Ascending aorta (tissue), 2 donors: ENCODE results near the gene RANBP3. TPM values are rescaled to one million over a fixed set of nuclear protein-coding genes. Genes with fewer than 3 reads are reported as not detected.

Experiments
- DNase-seq, 2 donors: peaks; one replicate each; pipeline ENCODE4 v3.0.0-alpha.2; 2019; ENCODE audit warnings: low spot score in 2 of 2
- H3K27ac ChIP-seq, 2 donors: fragments of 200-600 bp; sonication (generic); one replicate each; pipeline ENCODE4 v1.5.1; 2016 to 2017; ENCODE audit warnings: mild to moderate bottlenecking in 1 of 2
- H3K27me3 ChIP-seq: fragments of 200-600 bp; sonication (generic); one replicate; pipeline ENCODE4 v1.5.1; 2017
- H3K36me3 ChIP-seq, 2 donors: fragments of 200-600 bp; sonication (generic); one replicate each; pipeline ENCODE4 v1.5.1; 2016
- H3K4me1 ChIP-seq, 2 donors: fragments of 200-600 bp; sonication (generic); one replicate each; pipeline ENCODE4 v1.5.1; 2016 to 2017; ENCODE audit warnings: mild to moderate bottlenecking in 1 of 2
- H3K4me3 ChIP-seq, 2 donors: fragments of 200-600 bp; sonication (generic); one replicate each; pipeline ENCODE4 v1.5.1; 2016 to 2017; ENCODE audit warnings: mild to moderate bottlenecking in 1 of 2
- H3K9me3 ChIP-seq, 2 donors: fragments of 200-600 bp; sonication (generic); one replicate each; pipeline ENCODE4 v1.5.1; 2016
- intact Hi-C: fragments of 100-400 bp; cut with DNase I; formaldehyde crosslinking; loops from one replicate; pipeline ENCODE4 v1.15.1; 2023
- total RNA-seq: library from RNA; depleted of rRNA; stranded (reverse); fragments of >200 nt; gene quantifications from one replicate; pipeline ENCODE4 v1.1.0, GENCODE V29; 2016
- TF ChIP-seq, protein P1 (sequence below), 3 experiments: fragments of 200-600 bp in 2 of 3; fragments of 450-650 bp in 1 of 3; sonication (generic) in 2 of 3; IDR thresholded peaks; one replicate each; pipeline ENCODE4 v1.5.1; 2016 to 2019; ENCODE audit warnings: antibody characterized with exemption in 3 of 3, mild to moderate bottlenecking in 1 of 3, moderate library complexity in 1 of 3

The RANBP3 gene
- total RNA-seq, 1 donor from 2014 or later: 48.0 TPM

DNA sequence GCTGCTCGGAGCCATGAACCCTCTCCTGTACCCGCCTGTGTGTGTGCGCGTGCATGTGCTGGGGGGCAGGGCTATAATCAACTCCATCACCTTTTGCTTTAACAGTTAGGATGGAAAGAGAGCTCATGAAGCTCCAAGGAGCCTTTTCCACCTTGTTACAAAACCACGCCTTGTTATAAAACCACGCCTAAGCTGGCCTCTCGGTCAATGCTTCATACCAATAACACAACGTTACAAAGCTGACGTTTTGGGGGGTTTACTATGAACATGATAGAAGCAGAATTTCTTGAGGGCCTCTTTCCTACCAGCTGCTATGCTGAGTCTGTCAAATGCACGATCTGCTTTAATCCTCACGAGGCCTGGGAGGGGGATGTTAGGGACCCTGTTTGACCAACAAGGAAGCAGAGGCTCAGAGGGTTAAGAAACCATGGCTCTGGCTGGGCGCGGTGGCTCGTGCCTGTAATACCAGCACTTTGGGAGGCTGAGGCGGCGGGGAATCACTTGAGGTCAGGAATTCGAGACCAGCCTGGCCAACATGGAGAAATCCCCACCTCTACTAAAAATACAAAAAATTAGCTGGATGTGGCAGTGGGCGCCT lies 52.0 kb downstream of the RANBP3 start:
- Histone ChIP-seq H3K36me3 (peaks cover 91 to 100% of the 10 kb centered on the region in 2 donors), H3K27ac (peak overlapping the region; percentile 41 to 70)

DNA sequence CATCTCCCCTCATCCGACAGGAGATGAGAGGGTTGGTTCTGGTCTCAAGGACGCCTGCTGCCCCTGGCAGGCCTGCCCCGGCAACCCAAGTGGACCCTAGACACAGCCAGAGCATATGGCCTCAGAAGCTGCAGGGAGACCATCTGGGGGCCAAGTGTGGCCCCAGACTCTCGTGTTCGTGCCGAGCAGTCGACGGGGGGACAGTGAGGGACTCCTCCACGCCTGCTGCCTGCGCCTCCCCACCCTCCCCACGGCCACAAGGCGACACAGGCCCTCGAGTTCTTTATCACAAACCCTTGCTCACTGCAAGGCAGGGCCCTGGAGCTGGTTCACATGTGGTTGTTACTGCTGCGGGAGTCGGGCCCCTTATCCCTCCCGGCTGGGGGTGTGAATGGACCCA lies 54.6 kb downstream of the RANBP3 start:
- H3K36me3 ChIP-seq: peaks cover 94 to 100% of the 10 kb centered on the region in 2 donors
- H3K27me3 ChIP-seq: no peaks in the 10 kb centered on the region
- intact Hi-C loops: no loop called here
- H3K27ac ChIP-seq: no peak overlapping the region
- H3K4me1 ChIP-seq: peaks cover 0 to 14% of the 10 kb centered on the region in 2 donors
- H3K9me3 ChIP-seq: no peaks in the 10 kb centered on the region
- DNase-seq: no peak
- TF ChIP-seq, protein P1, sequence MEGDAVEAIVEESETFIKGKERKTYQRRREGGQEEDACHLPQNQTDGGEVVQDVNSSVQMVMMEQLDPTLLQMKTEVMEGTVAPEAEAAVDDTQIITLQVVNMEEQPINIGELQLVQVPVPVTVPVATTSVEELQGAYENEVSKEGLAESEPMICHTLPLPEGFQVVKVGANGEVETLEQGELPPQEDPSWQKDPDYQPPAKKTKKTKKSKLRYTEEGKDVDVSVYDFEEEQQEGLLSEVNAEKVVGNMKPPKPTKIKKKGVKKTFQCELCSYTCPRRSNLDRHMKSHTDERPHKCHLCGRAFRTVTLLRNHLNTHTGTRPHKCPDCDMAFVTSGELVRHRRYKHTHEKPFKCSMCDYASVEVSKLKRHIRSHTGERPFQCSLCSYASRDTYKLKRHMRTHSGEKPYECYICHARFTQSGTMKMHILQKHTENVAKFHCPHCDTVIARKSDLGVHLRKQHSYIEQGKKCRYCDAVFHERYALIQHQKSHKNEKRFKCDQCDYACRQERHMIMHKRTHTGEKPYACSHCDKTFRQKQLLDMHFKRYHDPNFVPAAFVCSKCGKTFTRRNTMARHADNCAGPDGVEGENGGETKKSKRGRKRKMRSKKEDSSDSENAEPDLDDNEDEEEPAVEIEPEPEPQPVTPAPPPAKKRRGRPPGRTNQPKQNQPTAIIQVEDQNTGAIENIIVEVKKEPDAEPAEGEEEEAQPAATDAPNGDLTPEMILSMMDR (IDR thresholded peaks at IDR 0.05): no peak
- no peak overlapping the region for H3K4me3 ChIP-seq

More for the DNA sequence above, 52.0 kb downstream of the RANBP3 start:
- no peaks in the 10 kb centered on the region for H3K9me3 ChIP-seq
- peaks cover 0 to 14% of the 10 kb centered on the region in 2 donors for H3K4me1 ChIP-seq
- no peak overlapping the region for H3K4me3 ChIP-seq
- H3K27me3 ChIP-seq: no peaks in the 10 kb centered on the region
- intact Hi-C loops: no loop called here
- TF ChIP-seq, protein P1 (IDR thresholded peaks at IDR 0.05): no peak
- no peak for DNase-seq

DNA sequence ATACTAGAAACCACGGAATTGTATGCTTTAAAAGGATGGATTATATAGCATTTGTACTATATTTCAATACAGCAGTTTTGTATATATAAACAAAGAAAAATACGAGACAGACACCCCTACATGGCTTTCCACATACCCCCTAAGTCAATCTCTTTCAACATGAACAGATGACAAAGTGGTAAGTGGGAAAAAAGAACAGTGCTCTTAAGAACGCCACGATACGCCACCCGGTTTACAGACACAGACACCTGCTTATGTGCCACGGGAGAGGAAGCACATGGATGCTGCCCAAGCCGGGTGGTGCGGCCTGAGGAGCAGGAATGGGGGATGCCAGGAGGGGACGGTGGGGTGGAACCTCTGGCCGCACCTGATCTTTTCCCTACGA lies 55.8 kb downstream of the RANBP3 start:
- Histone ChIP-seq H3K27me3 (no peaks in the 10 kb centered on the region), H3K9me3 (no peaks in the 10 kb centered on the region), H3K36me3 (peaks cover 95 to 100% of the 10 kb centered on the region in 2 donors), H3K27ac (no peak overlapping the region), H3K4me1 (peaks cover 0 to 10% of the 10 kb centered on the region in 2 donors), H3K4me3 (no peak overlapping the region)
- TF ChIP-seq, protein P1 (IDR thresholded peaks at IDR 0.05): no peak
- DNase-seq: no peak
- intact Hi-C loops: no loop called here

DNA sequence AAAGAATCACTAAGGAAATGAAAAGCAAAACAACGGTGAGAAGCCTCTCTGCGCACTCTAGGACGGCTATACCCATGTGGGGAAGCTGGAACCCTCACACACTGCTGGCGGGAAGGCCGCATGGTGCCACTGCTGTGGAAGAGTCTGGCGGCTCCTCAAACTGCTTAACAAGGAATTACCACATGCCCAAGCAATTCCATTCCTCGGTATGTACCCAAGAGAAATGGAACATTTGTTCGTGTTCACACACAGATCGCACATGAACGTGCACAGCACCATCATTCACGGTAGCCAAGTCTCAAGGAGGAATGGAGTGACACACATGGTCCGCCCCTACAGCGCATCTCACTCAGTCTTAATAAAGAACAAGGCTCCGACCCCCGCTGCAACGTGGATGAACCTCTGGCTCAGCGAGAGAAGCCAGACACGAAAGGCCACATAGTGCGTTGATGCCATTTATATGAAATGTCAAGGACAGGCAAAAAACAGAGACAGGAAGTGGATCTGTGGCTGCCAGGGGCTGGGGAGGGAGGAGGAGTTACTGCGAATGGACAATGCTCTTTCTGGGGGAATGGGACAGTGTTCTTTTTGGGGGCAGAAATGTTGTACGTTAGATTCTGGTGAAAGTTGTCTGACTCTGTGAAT lies 56.3 kb downstream of the RANBP3 start:
- no peak overlapping the region for H3K27ac ChIP-seq

DNA sequence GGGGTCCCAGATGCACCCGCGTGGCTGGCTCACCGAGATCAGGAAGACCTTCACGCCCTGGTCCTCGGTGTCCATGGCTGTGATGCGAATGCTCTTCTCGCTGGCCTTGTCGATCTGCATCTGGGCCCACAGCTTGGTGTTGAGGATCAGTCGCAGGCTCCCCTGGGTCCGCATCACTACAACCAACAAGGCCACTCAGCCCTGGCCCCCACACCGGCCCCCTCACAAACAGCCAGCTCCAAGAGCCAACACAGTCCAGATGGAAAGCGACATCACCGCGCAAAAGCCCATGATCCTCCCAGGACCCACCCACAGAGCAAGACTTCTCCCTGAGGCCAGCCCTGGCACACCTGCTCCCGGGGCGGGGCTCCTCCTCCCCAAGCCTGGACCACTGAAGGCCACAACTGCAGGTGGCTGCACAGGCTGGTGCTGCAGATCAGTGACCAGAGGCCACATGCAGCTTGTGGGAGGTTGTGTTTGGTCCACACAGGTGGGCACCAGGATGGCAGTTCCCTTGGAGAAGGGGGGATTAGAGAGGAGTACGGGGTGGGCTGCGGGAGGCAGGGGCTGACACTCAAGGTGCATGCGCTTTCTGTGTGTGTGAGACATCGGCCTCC lies 59.4 kb downstream of the RANBP3 start:
- no peak for DNase-seq
- Histone ChIP-seq H3K27me3 (no peaks in the 10 kb centered on the region), H3K4me3 (no peak overlapping the region), H3K27ac (no peak overlapping the region), H3K4me1 (peaks cover 0 to 4% of the 10 kb centered on the region in 2 donors), H3K9me3 (no peaks in the 10 kb centered on the region), H3K36me3 (peaks cover 74 to 89% of the 10 kb centered on the region in 2 donors)
- intact Hi-C loops: no loop called here
- TF ChIP-seq, protein P1 (IDR thresholded peaks at IDR 0.05): no peak

More for the DNA sequence above, 56.3 kb downstream of the RANBP3 start:
- intact Hi-C loops: no loop called here
- H3K4me3 ChIP-seq: no peak overlapping the region
- no peak for DNase-seq
- no peaks in the 10 kb centered on the region for H3K9me3 ChIP-seq
- peaks cover 0 to 6% of the 10 kb centered on the region in 2 donors for H3K4me1 ChIP-seq
- TF ChIP-seq, protein P1 (IDR thresholded peaks at IDR 0.05): no peak
- H3K36me3 ChIP-seq: peaks cover 95 to 100% of the 10 kb centered on the region in 2 donors
- H3K27me3 ChIP-seq: no peaks in the 10 kb centered on the region
